ENCODE measurements around the gene PIK3R6.
"Not testable (repeated sequence)": the region's sequence is repeated elsewhere in the genome, so short reads cannot be mapped to it uniquely, and the experiment has no call there.

PIK3R6 gene

DNA sequence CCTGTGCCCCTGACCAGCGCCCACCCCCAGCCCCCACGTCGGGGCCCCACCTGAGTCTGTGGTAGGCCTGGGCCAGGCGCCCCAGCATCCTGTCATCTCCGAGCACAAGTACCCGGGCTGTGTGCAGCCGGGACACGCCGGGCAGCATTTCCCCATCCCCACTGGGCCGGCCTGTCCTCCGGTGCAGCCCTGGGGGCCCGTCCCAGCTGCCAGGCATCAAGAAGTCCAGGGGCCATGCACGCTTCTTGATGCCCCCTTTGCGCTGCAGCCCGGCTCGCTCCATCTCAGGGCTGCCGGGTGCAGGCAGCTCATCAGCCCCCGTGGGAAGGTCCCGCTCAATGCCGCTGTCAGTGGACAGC lies 39.0 kb downstream of the PIK3R6 start:
- no peak for DNase-seq (ENCODE audit: low read depth, low spot score)

DNA sequence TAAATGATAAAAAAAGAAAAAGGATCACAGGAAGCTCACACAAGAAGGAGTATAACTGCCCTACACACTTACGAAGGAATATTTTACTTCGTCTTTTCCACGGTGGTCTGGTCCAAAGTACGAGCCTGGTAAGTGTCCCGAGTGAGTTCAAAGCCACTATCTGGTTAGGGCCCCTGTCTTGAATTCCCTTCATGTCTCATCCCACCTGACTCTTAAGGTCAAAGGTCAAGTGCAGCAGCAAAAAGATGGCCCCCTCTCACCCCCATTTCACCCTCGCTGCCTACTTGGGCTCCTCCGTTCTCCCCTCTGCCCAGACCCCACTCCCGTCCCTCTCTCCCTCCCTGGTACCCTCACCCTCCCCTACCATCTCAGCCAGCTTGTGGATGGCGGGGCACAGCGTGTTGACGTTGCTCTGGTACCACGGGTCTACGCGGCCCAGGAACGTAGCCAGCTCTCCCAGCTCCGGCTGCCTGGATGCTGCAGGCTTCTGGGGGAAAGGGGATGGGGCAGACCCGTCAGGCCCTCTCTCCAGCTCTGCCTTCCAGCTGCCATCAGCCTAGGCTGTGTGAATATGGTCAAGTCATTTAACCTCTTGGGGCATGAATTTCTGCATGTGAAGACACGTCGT lies 40.6 kb downstream of the PIK3R6 start:
- DNase-seq (ENCODE audit: low read depth, low spot score), result no peak

DNA sequence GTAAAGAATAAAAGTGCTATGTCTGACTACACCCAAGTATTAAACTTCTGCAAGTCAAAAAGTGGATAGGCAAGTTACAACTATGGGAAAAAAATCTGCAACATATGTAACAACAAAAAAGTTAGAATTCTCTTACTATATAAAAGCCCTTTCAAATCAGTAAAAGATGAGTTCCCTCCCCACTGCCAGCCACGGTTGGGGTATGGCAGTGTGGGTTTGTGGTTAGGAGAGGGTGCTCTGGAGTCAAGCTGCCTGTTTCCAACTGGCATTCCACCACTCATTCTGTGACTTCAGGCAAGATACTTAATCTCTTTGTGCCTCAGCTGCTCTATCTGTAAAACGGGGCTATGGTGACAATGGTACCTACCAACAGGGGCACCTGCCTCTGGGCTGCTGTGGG lies 41.7 kb downstream of the PIK3R6 start:
- no peak for DNase-seq (ENCODE audit: low read depth, low spot score)

DNA sequence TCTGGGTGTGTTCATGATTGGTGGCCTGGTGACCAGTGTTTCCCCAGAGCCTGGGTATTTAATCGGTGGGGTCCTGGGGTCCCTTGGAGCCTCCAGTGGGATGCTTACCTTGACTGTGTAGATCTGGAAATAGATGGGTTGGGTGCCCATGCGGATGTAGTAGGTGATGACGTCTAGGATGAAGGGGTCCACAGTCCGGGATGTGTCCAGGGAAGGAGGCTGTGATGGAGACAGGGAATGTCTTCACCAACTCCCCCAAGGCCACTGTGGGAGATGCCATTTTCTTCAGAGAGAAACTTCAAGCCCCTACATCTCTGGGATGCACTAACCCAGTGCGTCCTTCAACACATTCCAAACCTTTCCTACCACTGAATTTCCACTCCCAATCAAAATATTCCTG lies 44.2 kb downstream of the PIK3R6 start:
- no peak for DNase-seq (ENCODE audit: low read depth, low spot score)

DNA sequence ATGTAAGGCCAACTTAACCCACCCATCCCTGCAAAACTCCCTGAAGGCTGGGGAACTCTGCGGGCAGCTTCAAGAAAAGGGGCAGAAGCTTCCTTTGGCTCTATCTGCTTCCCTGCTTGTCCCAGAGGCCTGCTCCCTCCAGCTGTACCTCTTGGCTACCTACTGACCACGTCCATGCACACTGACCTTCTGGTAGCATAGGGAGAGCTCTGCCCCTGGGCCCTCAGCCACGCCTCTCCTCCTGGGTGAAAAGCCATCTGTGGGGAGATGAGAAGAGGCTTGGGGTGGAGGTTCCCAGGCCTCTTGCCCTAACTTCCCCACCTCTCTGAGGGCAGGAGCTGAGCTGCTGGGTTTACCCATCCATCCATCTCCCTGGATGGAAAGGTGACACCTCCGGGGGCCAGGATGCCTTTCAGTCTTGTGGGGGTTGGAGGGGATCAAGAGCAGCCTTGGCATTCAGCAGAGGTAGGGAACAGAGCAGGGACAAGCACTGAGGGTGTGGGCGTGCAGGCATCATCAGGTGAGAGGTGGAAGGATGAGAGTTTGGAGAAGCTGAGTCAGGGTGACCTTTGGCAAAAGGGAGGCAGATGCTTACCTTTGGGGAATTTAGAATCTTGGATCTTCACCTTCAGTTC lies 45.0 kb downstream of the PIK3R6 start:
- DNase-seq (ENCODE audit: low read depth, low spot score), result no peak

DNA sequence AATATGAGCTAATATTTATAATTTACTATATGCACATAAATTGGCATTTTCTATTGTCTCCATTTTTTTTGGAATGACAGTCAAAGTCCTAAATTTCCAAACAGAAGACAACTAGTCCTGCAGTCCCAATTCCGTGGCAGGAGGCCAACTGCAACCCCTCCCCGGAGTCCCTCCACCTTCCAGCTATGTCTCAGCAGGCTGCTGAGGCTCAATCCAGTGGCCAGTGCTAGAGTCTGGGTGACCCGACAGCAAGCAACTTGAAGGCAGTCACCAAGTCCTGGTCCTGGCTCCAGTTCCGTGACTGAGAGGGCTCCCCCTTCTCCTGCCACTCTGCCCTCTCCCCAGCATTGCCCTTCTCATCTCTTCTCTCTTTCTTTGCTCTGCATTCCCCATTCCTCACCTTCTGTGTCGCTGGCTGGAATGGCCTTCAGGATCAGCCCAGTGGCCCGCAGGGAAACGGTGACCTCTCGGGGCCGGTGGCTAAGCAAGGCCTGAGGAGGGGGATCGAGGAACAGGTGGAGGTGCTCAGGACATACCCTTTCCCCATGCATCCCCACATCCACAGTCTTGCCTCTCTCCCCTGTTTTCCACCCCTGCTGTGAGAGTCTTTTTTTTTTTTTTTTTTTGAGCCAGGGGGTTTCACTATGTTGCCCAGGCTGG lies 45.9 kb downstream of the PIK3R6 start:
- no peak for DNase-seq (ENCODE audit: low read depth, low spot score)

DNA sequence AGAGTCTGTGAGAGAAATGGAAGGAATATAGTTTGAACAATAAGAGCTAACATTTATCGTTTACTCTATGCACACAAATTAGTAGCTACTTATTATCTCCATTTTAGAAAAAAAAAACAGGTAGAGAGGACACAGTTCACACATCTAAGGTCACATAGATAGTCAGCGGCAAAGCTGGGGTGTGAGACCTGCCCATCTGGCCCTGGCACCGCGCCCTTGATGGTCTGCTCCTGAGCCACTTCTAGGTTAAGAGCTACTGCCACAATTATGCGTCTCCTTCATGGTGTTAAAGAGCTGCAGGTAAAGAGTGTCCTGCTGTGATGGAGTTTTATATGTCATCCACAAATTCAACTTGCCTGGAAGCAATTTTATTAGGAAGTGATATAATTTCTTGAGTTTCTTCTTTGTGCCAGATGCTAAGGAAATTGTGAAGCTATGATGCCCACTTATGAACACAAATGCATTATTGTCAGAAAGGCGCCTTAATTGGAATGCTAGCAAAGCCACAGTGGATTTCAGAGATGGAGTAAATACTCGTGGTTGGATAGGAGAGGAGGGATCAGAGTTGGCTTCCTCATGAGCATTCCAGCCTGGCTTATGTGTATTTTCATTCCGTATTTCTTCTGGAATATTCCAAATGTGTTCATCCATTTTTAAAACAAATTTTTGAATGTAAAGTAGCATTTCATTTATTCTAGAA lies 47.0 kb downstream of the PIK3R6 start:
- peak; percentile 28 for DNase-seq (ENCODE audit: low read depth, low spot score)

DNA sequence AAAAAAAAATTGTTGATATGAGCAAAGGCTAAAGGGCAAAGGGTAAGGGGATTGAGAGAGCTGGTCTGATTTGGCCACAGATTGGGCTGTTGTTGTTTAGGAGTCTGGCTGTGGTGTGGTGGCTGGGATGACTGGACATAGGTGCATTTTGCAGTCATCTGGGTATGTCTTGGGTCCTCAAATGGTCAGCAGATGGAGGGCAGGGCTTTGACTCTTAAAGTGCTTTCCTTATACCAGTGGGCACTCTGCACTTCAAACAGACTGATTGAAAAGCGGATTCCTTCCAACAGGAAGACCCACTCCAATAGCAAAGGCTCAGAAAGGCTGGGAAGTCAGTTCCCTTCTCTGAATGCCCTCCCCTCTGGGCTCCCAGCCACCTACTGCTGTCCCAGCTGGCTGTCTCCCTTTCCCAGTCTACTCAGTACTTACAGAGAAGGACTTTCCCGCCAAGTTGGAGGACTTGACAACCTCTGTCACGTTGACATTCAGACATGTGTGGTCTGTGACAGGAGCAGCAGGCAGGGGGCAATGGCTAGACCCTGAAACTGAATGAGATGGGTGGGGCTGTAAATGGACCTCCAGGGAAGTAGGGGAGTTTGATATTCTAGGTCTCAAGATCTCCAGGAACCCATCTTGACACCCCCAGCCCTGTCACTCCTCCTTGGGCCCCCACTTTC lies 48.7 kb downstream of the PIK3R6 start:
- DNase-seq (ENCODE audit: low read depth, low spot score), result no peak

DNA sequence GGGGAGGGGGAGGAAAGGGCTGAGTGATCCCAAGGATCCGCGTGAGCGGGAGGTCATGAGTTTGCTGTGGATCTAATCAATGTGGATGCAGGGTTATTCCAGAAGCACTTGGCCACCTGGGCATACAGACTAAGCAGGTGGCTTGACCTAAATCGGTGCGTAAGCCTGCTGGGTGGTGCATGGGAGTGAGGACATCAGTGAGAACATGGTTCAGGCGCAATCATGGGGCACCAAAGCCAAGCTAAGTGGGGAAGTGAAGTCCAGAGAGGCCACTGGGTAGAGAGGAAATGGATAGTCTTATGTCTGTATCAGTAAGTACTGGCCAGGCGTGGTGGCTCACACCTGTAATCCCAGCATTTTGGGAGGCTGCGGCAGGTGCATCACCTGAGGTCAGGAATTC lies 49.4 kb downstream of the PIK3R6 start:
- no peak for DNase-seq (ENCODE audit: low read depth, low spot score)

DNA sequence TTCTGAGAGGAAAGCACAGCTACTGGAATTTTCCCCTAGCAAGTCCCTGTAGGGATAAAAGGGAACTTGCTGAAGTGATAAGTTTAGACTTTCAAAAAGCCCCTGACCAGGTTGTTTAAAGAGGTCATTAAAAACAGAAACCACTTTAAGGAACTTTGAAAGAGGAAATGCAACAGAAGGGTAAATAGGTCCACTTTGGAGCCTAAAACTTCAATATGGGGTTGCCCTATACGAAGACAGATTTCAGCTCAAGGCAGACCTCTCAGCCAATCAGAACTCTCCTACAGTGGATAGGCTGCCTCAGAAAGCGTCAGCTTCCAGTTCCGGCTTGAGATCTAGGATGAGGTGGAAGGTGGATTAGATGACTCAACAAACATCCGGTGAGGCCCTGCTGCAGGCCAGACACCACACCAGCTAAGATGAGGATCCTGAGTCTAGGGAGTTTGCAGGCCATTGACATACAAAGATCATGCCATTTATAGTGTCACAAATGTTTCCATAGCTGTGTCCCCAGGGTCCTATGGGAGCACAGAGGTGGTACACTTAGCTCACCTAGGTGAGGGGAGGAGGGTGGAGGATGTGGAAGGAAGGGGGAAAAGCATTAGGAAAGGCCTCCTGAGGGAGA lies 60.4 kb downstream of the PIK3R6 start:
- no peak for DNase-seq (ENCODE audit: low read depth, low spot score)

DNA sequence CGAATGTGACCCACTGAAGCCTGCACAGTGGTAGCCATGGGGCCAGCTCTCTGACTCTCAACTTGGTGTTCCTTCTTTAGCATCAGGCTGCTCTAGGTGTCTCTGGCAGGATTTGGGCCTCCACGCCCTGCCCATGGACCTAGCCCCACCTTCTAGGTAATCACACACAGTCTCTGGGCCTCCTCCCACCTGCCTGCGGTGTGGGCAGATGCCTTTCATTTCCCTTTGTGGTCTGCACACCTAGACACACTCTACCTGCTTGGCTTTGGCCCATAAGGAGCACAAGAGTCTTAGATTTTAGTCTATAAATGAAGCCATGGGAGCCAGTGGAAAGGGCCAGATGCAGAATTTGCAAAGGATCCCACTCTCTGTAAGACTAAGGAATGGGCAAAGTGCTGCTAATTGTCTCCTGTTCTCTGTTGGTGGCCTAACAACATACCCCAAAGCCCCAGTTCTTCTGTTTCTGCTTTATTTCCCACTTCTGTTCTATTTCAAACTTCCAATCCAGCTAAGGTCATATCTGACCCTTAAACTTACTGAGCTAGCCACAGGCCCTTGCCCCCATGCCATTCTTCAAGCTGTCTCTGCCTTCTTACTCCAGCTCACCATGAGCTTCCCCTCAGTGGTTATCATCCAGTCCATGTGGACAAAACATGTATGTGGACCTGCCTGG lies 61.1 kb downstream of the PIK3R6 start:
- DNase-seq (ENCODE audit: low read depth, low spot score), result no peak

DNA sequence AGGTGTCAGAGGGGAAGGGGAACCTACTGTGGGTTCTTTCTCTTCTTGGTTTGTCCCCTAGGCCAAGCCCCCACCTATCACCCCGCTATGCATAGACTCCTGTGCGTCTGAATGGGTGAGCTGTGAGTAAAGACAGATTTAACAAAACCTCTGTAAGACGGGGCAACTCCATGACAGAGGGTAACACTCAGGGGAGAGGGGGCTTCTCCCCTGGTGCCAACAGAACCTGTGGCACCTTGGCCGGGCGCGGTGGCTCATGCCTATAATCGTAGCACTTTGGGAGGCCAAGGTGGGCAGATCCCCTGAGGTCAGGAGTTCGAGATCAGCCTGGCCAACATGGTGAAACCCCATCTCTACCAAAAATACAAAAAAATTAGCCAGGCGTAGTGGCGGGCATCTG lies 62.1 kb downstream of the PIK3R6 start:
- not testable (repeated sequence) for DNase-seq (ENCODE audit: low read depth, low spot score)

DNA sequence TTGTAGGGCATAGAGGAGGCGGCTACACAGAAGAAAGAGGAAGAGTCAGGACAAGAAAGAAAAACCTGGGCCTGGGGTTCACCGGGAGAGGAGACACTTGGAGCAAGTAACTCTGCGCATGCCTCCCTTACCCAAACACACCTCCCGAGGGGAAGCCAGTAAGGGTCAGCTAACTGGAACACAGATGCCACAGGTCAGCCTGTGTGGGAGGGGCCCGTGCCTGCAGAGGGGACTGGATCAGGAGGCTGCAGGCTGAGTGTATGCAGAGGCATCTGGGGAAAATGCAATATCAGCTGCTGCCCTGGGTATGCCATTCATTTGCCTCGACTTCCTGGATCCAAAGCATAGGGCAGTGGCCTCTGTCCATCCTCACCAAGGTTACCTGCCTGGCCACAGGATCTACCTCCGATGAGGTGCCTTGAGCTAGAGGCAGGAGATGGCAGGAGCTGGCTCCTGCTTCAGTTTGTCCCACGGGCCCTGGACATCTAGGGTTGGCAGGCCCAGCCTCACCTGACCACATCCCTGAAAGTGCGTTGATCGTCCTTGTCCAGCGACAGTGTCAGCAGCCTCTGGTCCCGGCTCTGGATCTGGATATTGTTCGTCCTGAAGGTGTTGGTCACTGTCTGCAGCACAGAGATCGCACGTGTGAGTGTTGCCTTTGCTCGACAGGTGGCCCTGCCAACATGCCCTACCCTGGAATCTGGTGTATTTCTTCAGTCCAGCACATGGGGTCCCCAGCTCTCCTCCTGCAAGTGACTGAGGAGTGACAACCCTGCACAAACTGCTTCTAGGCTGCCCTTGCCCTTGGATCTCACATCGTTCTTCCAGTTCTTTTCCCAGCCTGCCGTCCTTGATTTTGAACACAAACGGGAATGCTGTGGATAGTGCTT lies 63.7 kb downstream of the PIK3R6 start:
- DNase-seq (ENCODE audit: low read depth, low spot score), result no peak

DNA sequence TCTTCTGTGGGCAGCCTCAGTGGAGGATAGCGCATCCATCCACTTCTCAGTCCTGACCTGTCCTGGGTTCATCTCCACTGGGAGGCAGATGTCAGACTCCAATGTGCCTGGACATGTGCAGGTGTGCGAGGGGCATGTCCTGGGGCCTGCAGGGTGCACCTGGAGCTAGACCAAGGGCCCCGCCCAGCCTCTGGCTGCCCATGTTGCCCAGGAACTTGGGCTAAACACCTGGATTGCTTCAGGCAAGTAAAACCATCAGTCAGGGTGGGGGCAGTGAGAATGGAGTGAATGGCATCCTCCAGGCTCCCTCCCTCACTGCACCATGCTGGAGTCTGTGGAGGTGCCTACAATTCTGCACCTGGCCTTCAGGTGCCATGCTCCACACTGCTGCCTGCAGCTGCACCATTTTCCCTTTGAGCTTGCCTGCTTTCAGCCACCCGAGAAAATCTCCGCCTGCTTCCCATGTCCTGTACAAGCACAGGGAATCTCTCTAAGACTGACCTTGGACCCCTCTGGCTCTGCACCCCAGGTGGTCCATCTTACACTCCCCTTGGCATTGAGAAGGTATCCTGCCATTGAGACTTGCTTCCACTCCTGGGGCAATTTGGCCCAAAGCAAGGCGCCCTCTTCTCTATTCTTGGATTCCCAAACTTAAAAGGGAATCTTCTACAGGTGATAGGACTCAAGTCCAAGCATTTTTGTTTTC lies 66.2 kb downstream of the PIK3R6 start:
- no peak for DNase-seq (ENCODE audit: low read depth, low spot score)

DNA sequence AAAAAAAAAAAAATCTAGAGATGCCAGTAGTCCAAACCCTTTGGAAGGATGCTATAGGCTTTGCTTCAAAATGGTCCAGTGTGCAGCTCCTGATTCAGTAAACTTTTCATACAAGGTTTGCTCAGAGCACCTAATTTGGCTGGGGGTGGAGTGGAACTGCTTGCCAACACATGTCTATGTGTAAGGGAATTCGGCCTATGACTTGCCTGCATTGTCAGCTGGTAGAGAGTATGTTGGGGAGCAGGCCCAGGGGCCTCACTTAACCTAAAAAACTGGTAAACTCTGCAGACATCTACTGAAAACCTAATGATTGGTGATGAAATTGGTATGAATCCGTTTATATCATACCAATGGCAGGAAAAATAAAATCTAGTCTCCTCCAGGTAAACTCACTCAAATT lies 66.8 kb downstream of the PIK3R6 start:
- DNase-seq (ENCODE audit: low read depth, low spot score), result no peak

DNA sequence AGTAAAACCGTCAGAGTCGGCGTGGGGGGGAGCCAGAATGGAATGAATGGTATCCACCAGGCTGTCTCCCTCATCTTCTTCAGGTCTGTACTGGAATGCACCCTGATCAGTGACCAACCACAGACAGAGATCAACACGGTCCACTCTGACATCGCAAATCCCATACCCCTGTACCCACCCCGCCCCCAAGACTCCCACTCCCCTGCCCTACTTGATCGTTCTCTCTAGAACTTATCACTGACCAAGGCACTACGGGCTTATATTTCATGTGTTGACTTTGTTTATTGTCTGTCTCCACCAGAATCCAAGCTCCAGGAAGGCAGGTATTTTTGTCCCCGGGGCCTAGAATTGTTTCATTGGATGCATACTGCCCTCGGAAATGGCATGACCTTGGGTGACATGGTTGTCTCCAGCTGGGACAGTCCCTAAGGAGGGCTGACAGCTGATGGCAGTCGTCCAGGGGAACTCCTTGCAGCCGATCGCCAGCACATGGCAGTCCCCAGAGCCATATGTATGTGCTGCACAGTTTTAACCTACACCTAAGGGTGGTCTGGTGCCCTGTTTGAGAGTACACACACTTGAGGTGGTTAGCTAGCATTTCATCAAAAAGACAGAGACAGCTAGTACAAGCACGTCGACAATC lies 67.8 kb downstream of the PIK3R6 start:
- DNase-seq (ENCODE audit: low read depth, low spot score), result no peak

DNA sequence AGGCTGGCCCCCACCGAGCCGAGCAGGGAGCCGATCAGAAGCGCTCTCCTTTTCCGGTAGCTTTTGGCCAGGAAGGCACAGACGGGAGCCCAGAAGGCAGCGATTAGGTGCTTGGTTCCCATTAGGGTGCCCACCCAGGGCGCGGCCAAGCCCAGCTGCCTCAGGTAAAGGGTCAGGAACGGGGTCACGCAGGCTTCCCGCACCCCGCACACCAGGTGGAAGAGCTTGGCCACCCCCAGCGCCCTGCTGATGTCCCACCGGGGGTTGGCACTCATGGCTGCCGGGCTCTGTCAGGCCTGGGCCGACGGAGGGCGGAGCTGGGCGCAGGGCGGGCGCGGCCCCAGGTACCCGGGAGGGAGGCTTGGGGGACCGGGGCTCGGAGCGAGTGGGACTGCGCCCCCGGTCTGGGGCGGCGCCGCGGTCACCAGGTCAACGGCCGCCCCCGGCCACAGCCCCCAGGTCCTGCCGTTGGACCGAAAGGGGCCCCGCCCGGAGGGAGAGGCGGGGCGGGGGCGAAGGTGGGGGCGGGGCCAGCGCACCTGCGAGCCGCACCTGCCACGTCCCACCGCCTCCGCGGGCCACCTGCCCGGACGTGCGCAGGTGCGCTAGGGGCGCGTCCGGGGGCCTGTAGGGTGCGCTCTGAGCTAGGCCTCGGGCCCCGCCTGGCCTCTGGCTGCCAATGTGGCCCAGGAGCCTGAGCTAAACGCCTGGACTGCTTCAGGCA lies 68.5 kb downstream of the PIK3R6 start, which contains the start of gene MFSD6L:
MFSD6L (minus strand) TSS at position 520 of the 724 bp plus-strand sequence; CDS start at position 275, 245 bp downstream.
- peak; percentile 18 for DNase-seq (ENCODE audit: low read depth, low spot score)

DNA sequence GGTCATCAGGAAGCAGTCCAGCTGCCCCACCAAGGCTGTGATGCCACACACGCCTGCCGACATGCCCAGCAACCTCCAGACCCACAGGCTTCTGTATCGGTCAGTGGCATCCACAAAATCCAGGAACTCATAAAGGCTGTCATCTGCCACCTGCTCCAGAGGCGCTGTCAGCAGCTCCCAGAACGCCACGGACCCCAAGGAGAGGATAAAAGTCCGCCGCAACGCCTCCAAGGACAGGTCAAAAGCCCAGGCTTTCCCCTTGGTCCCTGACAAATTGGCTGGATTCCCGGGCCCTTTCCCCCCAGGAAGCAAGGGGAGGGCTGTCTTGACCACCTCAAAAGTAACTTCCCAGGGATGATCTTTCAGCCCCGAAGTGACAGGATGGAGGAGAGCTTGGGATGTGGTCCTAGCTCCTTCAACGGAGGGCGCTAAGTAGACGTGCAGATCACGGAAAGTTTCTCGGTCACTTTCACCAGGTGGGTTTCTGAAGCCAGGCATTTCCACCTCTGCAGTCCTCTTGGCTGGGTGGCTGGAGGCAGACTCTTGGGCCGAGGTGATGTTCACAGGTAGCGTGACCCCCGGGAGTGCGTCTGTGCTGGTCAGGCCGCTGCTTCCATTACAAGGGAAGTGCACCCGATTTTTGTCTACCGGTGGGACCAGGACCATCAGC lies 69.2 kb downstream of the PIK3R6 start:
- no peak for DNase-seq (ENCODE audit: low read depth, low spot score)

Data from astrocyte of the hippocampus (primary cell).